ENCODE data around the gene CDK13. TPM values are rescaled to one million over a fixed set of nuclear protein-coding genes. Genes with fewer than 3 reads are reported as not detected.
A peak's percentile ranks its signal among the peaks of the same experiment; 100 is the strongest.
"Not testable (repeated sequence)": the region's sequence is repeated elsewhere in the genome, so short reads cannot be mapped to it uniquely, and the experiment has no call there.

The CDK13 gene
- total and polyA plus RNA-seq, 4 donors, result 13.3 to 124 (median 30.8) TPM

DNA sequence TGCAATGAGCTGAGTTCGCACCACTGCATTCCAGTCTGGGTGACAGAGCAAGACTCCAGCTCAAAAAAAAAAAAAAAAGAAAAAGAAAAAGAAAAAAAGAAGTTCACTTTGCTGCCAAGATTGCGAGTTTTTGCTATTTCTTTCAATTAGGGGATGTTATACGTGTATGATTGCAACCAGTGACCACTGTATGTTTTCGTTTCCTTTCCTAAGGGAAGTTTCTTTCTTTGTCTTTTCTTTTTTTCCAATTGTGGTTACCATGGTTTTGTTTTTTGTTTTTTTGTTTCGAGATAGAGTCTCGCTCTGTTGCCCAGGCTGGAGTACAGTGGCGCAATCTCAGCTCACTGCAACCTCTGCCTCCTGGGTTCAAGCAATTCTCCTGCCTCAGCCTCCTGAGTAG, 168.1 kb downstream of the CDK13 start:
- H3K4me1 ChIP-seq (ENCODE audit: control insufficient read depth in 5 of 5, insufficient read depth in 5 of 5, low read length in 5 of 5); H3K4me3 ChIP-seq; H3K27me3 ChIP-seq (ENCODE audit: control insufficient read depth in 3 of 3, insufficient read depth in 3 of 3, low read length in 2 of 3); H3K9ac ChIP-seq (ENCODE audit: insufficient read depth in 1 of 2, low read length in 2 of 2); H3K27ac ChIP-seq (ENCODE audit: low read depth in 1 of 2, low read length in 1 of 2); H3K9me3 ChIP-seq (ENCODE audit: control insufficient read depth in 4 of 4, insufficient read depth in 3 of 4, low read length in 3 of 4); ATAC-seq (ENCODE audit: insufficient read depth, low FRiP score); DNase-seq; H3K36me3 ChIP-seq (ENCODE audit: control insufficient read depth in 4 of 4, insufficient read depth in 4 of 4, low read length in 4 of 4): not testable (repeated sequence)
- whole genome bisulfite sequencing, 2 donors, result 72 to 80% methylated on average over 7 of the region's 7 CpGs

GRCh38 chr7:40120020-40120419, 170.0 kb downstream of the CDK13 start:
- peaks cover 0 to 1% (median 0%) of the 10 kb centered on the region in 5 donors for H3K4me1 ChIP-seq (ENCODE audit: control insufficient read depth in 5 of 5, insufficient read depth in 5 of 5, low read length in 5 of 5)
- no peak overlapping the region for H3K9ac ChIP-seq (ENCODE audit: insufficient read depth in 1 of 2, low read length in 2 of 2)
- DNase-seq, result peak in 1 of 3 donors; percentile 2
- no peak for ATAC-seq (ENCODE audit: insufficient read depth, low FRiP score)
- H3K9me3 ChIP-seq (ENCODE audit: control insufficient read depth in 4 of 4, insufficient read depth in 3 of 4, low read length in 3 of 4), result no peaks in the 10 kb centered on the region
- no peaks in the 10 kb centered on the region for H3K27me3 ChIP-seq (ENCODE audit: control insufficient read depth in 3 of 3, insufficient read depth in 3 of 3, low read length in 2 of 3)
- H3K36me3 ChIP-seq (ENCODE audit: control insufficient read depth in 4 of 4, insufficient read depth in 4 of 4, low read length in 4 of 4), result no peaks in the 10 kb centered on the region
- WGBS, 2 donors, result 84 to 89% methylated on average over 5 of the region's 5 CpGs
- no peak overlapping the region for H3K27ac ChIP-seq (ENCODE audit: low read depth in 1 of 2, low read length in 1 of 2)
- H3K4me3 ChIP-seq, result no peak overlapping the region
- TF ChIP-seq, protein P1, sequence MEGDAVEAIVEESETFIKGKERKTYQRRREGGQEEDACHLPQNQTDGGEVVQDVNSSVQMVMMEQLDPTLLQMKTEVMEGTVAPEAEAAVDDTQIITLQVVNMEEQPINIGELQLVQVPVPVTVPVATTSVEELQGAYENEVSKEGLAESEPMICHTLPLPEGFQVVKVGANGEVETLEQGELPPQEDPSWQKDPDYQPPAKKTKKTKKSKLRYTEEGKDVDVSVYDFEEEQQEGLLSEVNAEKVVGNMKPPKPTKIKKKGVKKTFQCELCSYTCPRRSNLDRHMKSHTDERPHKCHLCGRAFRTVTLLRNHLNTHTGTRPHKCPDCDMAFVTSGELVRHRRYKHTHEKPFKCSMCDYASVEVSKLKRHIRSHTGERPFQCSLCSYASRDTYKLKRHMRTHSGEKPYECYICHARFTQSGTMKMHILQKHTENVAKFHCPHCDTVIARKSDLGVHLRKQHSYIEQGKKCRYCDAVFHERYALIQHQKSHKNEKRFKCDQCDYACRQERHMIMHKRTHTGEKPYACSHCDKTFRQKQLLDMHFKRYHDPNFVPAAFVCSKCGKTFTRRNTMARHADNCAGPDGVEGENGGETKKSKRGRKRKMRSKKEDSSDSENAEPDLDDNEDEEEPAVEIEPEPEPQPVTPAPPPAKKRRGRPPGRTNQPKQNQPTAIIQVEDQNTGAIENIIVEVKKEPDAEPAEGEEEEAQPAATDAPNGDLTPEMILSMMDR (IDR thresholded peaks at IDR 0.05; ENCODE audit: control extremely low read depth, extremely low read depth), result no peak

DNA sequence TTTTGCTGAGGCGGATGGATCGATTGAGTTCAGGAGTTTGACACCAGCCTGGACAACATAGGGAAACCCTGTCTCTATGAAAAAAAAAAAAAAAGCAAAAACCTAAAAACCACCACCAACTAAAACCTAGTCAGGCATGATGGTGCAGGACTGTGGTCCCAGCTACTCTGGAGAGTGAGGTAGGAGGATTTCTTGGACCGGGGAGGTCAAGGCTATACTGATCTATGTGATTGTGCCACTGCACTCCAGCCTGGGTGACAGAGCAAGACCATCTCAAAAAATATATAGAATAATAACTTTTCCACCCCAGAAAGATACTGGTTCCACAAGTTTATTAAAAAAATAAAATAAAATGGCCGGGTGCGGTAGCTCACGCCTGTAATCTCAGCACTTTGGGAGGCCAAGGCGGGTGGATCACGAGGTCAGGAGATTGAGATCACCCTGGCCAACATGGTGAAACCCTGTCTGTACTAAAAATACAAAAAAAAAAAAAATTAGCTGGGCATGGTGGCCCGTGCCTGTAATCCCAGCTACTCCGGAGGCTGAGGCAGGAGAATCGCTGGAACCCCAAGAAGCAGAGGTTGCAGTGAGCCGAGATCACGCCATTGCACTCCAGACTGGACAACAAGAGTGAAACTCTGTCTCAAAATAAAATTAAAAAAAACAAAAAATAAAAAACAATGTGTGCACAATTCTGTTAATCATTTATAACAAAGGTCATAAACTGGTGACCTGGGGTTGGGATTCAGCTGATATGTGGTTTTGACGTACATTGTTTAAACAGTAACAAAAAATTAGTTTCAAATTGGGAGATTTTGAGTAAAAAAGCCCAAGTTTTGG, 172.3 kb downstream of the CDK13 start:
- H3K27ac ChIP-seq (ENCODE audit: low read depth in 1 of 2, low read length in 1 of 2); H3K4me3 ChIP-seq; ATAC-seq (ENCODE audit: insufficient read depth, low FRiP score); H3K27me3 ChIP-seq (ENCODE audit: control insufficient read depth in 3 of 3, insufficient read depth in 3 of 3, low read length in 2 of 3); H3K9ac ChIP-seq (ENCODE audit: insufficient read depth in 1 of 2, low read length in 2 of 2); H3K9me3 ChIP-seq (ENCODE audit: control insufficient read depth in 4 of 4, insufficient read depth in 3 of 4, low read length in 3 of 4); H3K36me3 ChIP-seq (ENCODE audit: control insufficient read depth in 4 of 4, insufficient read depth in 4 of 4, low read length in 4 of 4); DNase-seq; H3K4me1 ChIP-seq (ENCODE audit: control insufficient read depth in 5 of 5, insufficient read depth in 5 of 5, low read length in 5 of 5): not testable (repeated sequence)
- WGBS, 2 donors, result 97% methylated on average over 14 of the region's 14 CpGs

DNA sequence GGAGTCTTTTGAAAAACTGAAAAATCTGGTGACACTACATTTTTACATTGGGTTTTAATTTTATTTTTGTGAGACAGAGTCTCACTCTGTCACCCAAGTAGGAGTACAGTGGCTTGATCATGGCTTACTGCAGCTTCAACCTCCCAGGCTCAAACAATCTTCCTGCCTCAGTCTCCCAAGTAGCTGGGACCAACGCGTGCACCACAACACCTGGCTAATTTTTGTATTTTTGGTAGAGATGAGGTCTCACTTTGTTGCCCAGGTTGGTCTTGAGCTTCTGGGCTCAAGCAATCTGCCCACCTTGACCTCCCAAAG, 172.8 kb downstream of the CDK13 start:
- Histone ChIP-seq H3K27me3 (ENCODE audit: control insufficient read depth in 3 of 3, insufficient read depth in 3 of 3, low read length in 2 of 3) (no peaks in the 10 kb centered on the region), H3K4me3 (no peak overlapping the region), H3K4me1 (ENCODE audit: control insufficient read depth in 5 of 5, insufficient read depth in 5 of 5, low read length in 5 of 5) (peaks cover 0 to 1% (median 0%) of the 10 kb centered on the region in 5 donors), H3K9me3 (ENCODE audit: control insufficient read depth in 4 of 4, insufficient read depth in 3 of 4, low read length in 3 of 4) (no peaks in the 10 kb centered on the region), H3K27ac (ENCODE audit: low read depth in 1 of 2, low read length in 1 of 2) (no peak overlapping the region), H3K36me3 (ENCODE audit: control insufficient read depth in 4 of 4, insufficient read depth in 4 of 4, low read length in 4 of 4) (peaks cover 0 to 2% (median 0%) of the 10 kb centered on the region in 4 donors), H3K9ac (ENCODE audit: insufficient read depth in 1 of 2, low read length in 2 of 2) (no peak overlapping the region)
- ATAC-seq (ENCODE audit: insufficient read depth, low FRiP score), result no peak
- TF ChIP-seq, protein P1 (IDR thresholded peaks at IDR 0.05; ENCODE audit: control extremely low read depth, extremely low read depth), result no peak
- DNase-seq, result no peak
- WGBS, 2 donors, result 98 to 100% methylated on average over 2 of the region's 2 CpGs
